Measurements from ENCODE around the gene PDE3A. TPM values are rescaled to one million over a fixed set of nuclear protein-coding genes. Genes with fewer than 3 reads are reported as not detected.

The PDE3A gene
- total and polyA plus RNA-seq, 10 of the 15 experiments (the other 5 are each of a cell fraction or from before 2014, with no cell fraction given) = 0.01 to 2.6 (median 1.5) TPM

GRCh38 chr12:20460956-20461355 is 92.6 kb downstream of the PDE3A start:
- Histone ChIP-seq H3K4me1 (ENCODE audit: control insufficient read depth, insufficient read depth, low read length) (no peaks in the 10 kb centered on the region), H3K36me3 (ENCODE audit: control insufficient read depth in 2 of 2, insufficient read depth in 2 of 2, low read length in 1 of 2) (no peaks in the 10 kb centered on the region), H4K20me1 (ENCODE audit: control insufficient read depth, insufficient read depth) (no peaks in the 10 kb centered on the region), H3K27ac (ENCODE audit: control insufficient read depth, insufficient read depth) (no peak overlapping the region), H3K4me3 (no peak overlapping the region), H3K9me3 (replicated peaks; ENCODE audit: control insufficient read depth, insufficient read depth, low read length) (no peaks in the 10 kb centered on the region), H2AFZ (ENCODE audit: control insufficient read depth, low read depth, low read length) (no peak overlapping the region), H3K79me2 (ENCODE audit: control insufficient read depth, insufficient read depth, low read length) (no peaks in the 10 kb centered on the region), H3K9ac (ENCODE audit: control insufficient read depth, insufficient read depth, low read length) (no peak overlapping the region), H3K4me2 (ENCODE audit: control insufficient read depth, insufficient read depth) (no peak overlapping the region), H3K27me3 (replicated peaks in 1 of 2; ENCODE audit: control insufficient read depth in 2 of 2, insufficient read depth in 2 of 2, low read length in 1 of 2) (no peaks in the 10 kb centered on the region)
- no peak for ATAC-seq
- intact Hi-C loops (cut with micrococcal nuclease; ENCODE audit: unreplicated experiment) (loop anchor here (5.0 to 10.0 kb wide), 2 partner anchors 336 to 714 kb away; no protein-coding TSS in a partner anchor), in situ Hi-C loops (cut with MboI) (no loop called here)
- ChIA-PET RAD21 (ENCODE audit: unreplicated experiment) (no interaction called here), SMC1A (ENCODE audit: uncharacterized antibody, unreplicated experiment) (no interaction called here), POLR2A (no interaction called here), CTCF (no interaction called here)
- FAIRE-seq = no peak
- no TSS peak for BruUV-seq (replicated peaks)
- TF ChIP-seq NFYA (IDR thresholded peaks at IDR 0.05; ENCODE audit: borderline replicate concordance, low read depth, low read length) = no peak
- no peak for TF ChIP-seq ATF3 (IDR thresholded peaks at IDR 0.05; ENCODE audit: borderline replicate concordance, extremely low read depth, low read depth, low read length)
- no peak for TF ChIP-seq CBFB (IDR thresholded peaks at IDR 0.05; ENCODE audit: low read depth)
- no peak for TF ChIP-seq NR2F1 (conservative IDR thresholded peaks at IDR 0.05)
- no peak for TF ChIP-seq EP300 (IDR thresholded peaks at IDR 0.05; ENCODE audit: borderline replicate concordance in 1 of 2, control insufficient read depth in 1 of 2, low read depth in 2 of 2, low read length in 2 of 2)
- no peak for TF ChIP-seq JUNB (IDR thresholded peaks at IDR 0.05)
- TF ChIP-seq ZBTB33 (IDR thresholded peaks at IDR 0.05) = no peak
- no peak for TF ChIP-seq MTA3 (IDR thresholded peaks at IDR 0.05; ENCODE audit: borderline replicate concordance, low read length)
- no peak for TF ChIP-seq NRF1 (conservative IDR thresholded peaks at IDR 0.05; ENCODE audit: low read depth, low read length)
- TF ChIP-seq POLR2AphosphoS2 (IDR thresholded peaks at IDR 0.05; ENCODE audit: low read depth, low read length) = no peak
- no peak for TF ChIP-seq SIN3A (IDR thresholded peaks at IDR 0.05; ENCODE audit: low read depth, low read length)
- no peak for TF ChIP-seq FOXM1 (IDR thresholded peaks at IDR 0.05; ENCODE audit: low read depth, low read length)
- no peak for TF ChIP-seq POLR2A (IDR thresholded peaks at IDR 0.05; ENCODE audit: low read depth, low read length)
- no peak for TF ChIP-seq HDAC6 (IDR thresholded peaks at IDR 0.05; ENCODE audit: unreplicated experiment)
- no peak for DNase-seq (ENCODE audit: low read depth, low spot score)
- WGBS (ENCODE audit: insufficient coverage, insufficient replicate concordance, low lambda C conversion rate, missing lambda C conversion rate) = 23% methylated on average over 2 of the region's 2 CpGs
